BLaER1 treated with 17β-estradiol and CSF1 and Interleukin-3, amounts not matched to agents 10 nM and 100 nM (cell line): Measurements from ENCODE around the gene BRDT.

Source experiments
- H3K27ac ChIP-seq, 11 experiments: shearing (Covaris generic); formaldehyde crosslinking; 2 replicates each; pipeline ENCODE4 v1.8.1; 2022
- H3K27me3 ChIP-seq, 11 experiments: shearing (Covaris generic); formaldehyde crosslinking; 2 replicates each; pipeline ENCODE4 v1.8.1; 2022
- H3K36me3 ChIP-seq, 11 experiments: shearing (Covaris generic); formaldehyde crosslinking; 2 replicates each; pipeline ENCODE4 v1.8.1; 2022
- H3K4me1 ChIP-seq, 10 experiments: shearing (Covaris generic); formaldehyde crosslinking; 2 replicates each; pipeline ENCODE4 v1.8.1; 2022
- H3K4me2 ChIP-seq, 11 experiments: shearing (Covaris generic); formaldehyde crosslinking; 2 replicates each; pipeline ENCODE4 v1.8.1; 2022
- H3K4me3 ChIP-seq, 10 experiments: shearing (Covaris generic); formaldehyde crosslinking; 2 replicates each; pipeline ENCODE4 v1.8.1; 2022
- H3K9ac ChIP-seq, 11 experiments: shearing (Covaris generic); formaldehyde crosslinking; 2 replicates each; pipeline ENCODE4 v1.8.1; 2022
- H3K9me3 ChIP-seq, 11 experiments: shearing (Covaris generic); formaldehyde crosslinking; replicated peaks in 1 of 11; 2 replicates each; pipeline ENCODE4 v1.8.1; 2022
- H4K20me1 ChIP-seq, 11 experiments: shearing (Covaris generic); formaldehyde crosslinking; 2 replicates each; pipeline ENCODE4 v1.8.1; 2022
- Cebpa-rat ChIP-seq, 11 experiments: shearing (Covaris generic); IDR thresholded peaks; 2 replicates each; pipeline ENCODE4 v1.8.1; 2022

Gene BRDT

GRCh38 chr1:92040971-92041370, 91.8 kb downstream of the BRDT start:
- no peak for TF ChIP-seq Cebpa-rat (IDR thresholded peaks at IDR 0.05)
- Histone ChIP-seq H3K9me3 (no peaks in the 10 kb centered on the region), H3K36me3 (no peaks in the 10 kb centered on the region), H3K27me3 (no peaks in the 10 kb centered on the region), H3K9ac (no peak overlapping the region), H3K4me1 (no peaks in the 10 kb centered on the region), H3K27ac (no peak overlapping the region), H4K20me1 (no peaks in the 10 kb centered on the region), H3K4me2 (no peak overlapping the region), H3K4me3 (no peak overlapping the region)

- Histone ChIP-seq H3K27ac (no peak overlapping the region), H3K4me1 (no peaks in the 10 kb centered on the region), H3K4me3 (no peak overlapping the region), H3K36me3 (no peaks in the 10 kb centered on the region), H3K27me3 (no peaks in the 10 kb centered on the region), H3K9ac (no peak overlapping the region), H4K20me1 (no peaks in the 10 kb centered on the region), H3K9me3 (no peaks in the 10 kb centered on the region), H3K4me2 (no peak overlapping the region)
- no peak for TF ChIP-seq Cebpa-rat (IDR thresholded peaks at IDR 0.05)
Observed at GRCh38 chr1:92043621-92044020, 94.4 kb downstream of the BRDT start.

- H4K20me1 ChIP-seq, result no peaks in the 10 kb centered on the region
- H3K9me3 ChIP-seq, result no peaks in the 10 kb centered on the region
- H3K27me3 ChIP-seq, result no peaks in the 10 kb centered on the region
- no peak for TF ChIP-seq Cebpa-rat (IDR thresholded peaks at IDR 0.05)
- H3K4me2 ChIP-seq, result no peak overlapping the region
- H3K4me3 ChIP-seq, result no peak overlapping the region
- no peaks in the 10 kb centered on the region for H3K36me3 ChIP-seq
- no peaks in the 10 kb centered on the region for H3K4me1 ChIP-seq
- H3K9ac ChIP-seq, result no peak overlapping the region
- H3K27ac ChIP-seq, result no peak overlapping the region
Observed at GRCh38 chr1:92045766-92046495, 96.7 kb downstream of the BRDT start.

- Histone ChIP-seq H3K9me3 (no peaks in the 10 kb centered on the region), H3K27ac (no peak overlapping the region), H3K4me2 (no peak overlapping the region), H3K9ac (no peak overlapping the region), H3K4me1 (no peaks in the 10 kb centered on the region), H4K20me1 (no peaks in the 10 kb centered on the region), H3K27me3 (no peaks in the 10 kb centered on the region), H3K36me3 (no peaks in the 10 kb centered on the region), H3K4me3 (no peak overlapping the region)
- no peak for TF ChIP-seq Cebpa-rat (IDR thresholded peaks at IDR 0.05)
Observed at GRCh38 chr1:92051948-92052347, 102.7 kb downstream of the BRDT start.
